AG09309 (cell line): ENCODE results near the gene MXD1.
A peak's percentile ranks its signal among the peaks of the same experiment; 100 is the strongest.

Experiments used
- DNase-seq: peaks from one replicate; pipeline ENCODE4 v3.0.0-alpha.2; 2010; ENCODE audit warnings: low read depth
- H3K4me3 ChIP-seq: 2 replicates; pipeline ENCODE4 v1.5.1; 2011; ENCODE audit warnings: mild to moderate bottlenecking, low read depth, low read length, moderate library complexity; ENCODE audit not compliant: control insufficient read depth
- TF ChIP-seq, protein P1 (sequence below): IDR thresholded peaks from 2 replicates; pipeline ENCODE4 v1.5.1; 2011; ENCODE audit warnings: mild to moderate bottlenecking, low read depth, low read length, inconsistent platforms; ENCODE audit not compliant: insufficient read depth, control insufficient read depth; ENCODE audit errors: missing control alignments

MXD1 gene

DNA sequence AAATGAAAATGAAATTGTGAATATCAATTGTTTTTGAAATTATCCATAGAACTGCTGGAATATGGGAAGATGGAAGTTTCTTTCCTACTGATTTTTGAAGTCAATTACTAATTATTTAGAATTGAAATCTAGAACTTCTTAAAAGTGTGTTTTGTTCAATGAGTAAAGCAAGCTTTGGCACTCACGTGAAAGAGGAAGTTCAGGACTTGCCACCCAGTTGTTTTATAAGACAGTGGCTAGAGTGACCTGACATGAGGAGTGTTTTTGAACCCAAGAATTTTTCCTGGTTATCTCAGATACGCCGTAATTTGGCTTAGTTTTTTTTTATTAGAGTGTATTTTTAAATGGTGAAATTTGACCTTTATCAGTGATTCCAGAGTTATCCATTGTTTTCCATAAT lies 3.5 kb downstream of the MXD1 start:
- H3K4me3 ChIP-seq: no peak overlapping the region
- DNase-seq: no peak
- TF ChIP-seq, protein P1, sequence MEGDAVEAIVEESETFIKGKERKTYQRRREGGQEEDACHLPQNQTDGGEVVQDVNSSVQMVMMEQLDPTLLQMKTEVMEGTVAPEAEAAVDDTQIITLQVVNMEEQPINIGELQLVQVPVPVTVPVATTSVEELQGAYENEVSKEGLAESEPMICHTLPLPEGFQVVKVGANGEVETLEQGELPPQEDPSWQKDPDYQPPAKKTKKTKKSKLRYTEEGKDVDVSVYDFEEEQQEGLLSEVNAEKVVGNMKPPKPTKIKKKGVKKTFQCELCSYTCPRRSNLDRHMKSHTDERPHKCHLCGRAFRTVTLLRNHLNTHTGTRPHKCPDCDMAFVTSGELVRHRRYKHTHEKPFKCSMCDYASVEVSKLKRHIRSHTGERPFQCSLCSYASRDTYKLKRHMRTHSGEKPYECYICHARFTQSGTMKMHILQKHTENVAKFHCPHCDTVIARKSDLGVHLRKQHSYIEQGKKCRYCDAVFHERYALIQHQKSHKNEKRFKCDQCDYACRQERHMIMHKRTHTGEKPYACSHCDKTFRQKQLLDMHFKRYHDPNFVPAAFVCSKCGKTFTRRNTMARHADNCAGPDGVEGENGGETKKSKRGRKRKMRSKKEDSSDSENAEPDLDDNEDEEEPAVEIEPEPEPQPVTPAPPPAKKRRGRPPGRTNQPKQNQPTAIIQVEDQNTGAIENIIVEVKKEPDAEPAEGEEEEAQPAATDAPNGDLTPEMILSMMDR: no peak

DNA sequence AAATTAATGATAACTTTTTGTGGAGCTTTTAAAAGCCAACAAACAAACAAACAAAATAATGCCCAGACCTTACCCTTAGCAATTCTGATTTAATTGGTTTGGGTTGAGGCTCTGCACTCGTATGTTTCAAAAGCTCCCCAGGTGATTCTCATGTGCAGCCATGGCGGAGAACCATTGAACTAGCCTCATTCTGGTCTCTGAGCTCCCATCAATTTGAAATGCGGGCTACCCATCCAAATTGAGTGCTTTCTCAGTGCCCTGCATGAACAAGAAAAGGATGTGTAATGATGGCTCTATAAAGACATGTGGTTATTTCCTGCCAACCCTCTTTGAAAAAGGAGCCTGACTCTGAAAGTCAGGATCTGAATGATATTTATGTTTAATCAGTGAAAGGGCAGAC lies 8.2 kb downstream of the MXD1 start:
- H3K4me3 ChIP-seq: no peak overlapping the region
- DNase-seq: no peak
- TF ChIP-seq, protein P1: no peak

DNA sequence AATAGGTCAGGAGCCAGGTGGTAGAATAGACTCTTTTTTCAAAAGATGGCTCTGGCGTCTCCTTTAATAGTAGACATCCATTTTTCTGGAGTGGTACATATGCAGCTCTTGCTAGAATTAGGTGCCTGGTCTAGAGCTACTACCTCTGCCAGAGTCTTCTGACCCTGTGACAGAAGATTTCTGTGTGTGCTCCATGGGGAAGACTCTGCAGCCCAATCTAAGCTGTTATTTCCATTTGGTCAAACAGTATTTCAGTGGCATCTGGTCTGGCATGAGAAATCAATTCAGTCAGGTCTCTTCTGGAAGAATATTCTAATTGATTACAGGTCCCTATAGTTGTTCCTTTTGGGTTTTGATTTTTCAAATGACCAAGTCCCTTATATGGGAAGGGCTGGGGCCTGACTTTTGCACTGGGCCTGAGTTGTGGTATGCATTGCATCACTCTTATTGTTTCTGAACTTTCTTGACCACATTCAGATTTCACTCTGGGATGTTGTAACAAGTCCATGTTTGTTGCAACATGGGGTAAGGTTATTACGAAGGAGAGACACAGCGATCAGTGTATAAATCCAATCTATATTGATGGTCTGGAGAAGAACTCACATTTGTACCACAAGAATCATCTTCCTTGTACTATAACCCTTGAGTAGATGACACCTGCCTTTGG lies 12.1 kb downstream of the MXD1 start:
- peak; percentile 54 for DNase-seq
- TF ChIP-seq, protein P1: no peak
- H3K4me3 ChIP-seq: no peak overlapping the region

DNA sequence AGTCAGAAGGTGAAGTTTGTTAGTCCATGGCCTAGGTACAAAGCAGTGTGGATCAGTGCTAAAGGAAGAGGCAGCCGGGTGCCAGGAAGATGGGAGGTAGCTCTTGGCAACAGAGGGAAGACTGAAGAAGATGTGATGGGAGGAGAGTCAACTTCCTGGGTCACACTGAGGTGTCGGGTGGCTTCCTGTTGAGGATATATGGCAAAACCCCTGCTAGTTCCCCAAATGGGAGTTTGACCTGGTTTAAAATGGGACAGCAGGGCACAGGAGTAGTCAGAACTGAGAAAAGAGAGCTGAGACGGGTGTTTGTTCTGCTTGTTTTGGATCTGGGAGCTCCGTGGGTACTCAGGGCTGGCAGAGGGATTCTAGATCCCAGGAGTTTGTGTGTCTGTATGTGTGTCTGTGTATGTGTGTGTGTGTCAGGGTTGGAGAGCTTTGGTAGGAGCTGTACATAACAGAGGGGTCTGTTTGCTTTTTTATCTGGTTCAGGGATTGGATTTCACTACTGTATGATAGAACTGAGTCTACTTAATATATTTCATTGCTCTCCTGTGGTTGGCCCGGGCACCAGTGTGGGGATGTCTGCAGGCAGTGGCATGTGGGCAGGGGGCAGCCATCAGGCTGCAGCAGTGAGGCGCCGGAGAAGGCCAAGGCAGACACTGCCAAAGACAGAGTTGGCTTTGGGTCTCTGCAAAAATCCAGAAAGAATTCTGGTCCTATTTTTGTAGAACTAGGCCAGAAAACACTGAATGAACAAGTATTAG lies 17.1 kb downstream of the MXD1 start:
- no peak for DNase-seq
- TF ChIP-seq, protein P1: no peak
- no peak overlapping the region for H3K4me3 ChIP-seq

DNA sequence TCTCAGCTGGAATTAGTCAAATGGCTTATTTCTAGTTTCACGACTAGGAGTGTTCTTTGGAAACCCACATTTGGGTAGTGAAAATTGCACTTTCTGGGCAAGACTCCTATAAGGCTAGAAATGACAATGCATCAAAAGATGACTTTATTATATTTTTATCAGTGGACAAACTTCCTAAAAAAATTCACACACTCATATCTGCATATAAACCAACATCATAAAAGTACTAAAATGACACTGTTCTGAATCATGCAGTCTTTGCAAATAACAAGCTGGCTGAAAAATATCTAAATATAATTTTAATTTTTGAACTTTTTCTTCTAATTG lies 17.6 kb downstream of the MXD1 start:
- DNase-seq: no peak
- TF ChIP-seq, protein P1: no peak
- H3K4me3 ChIP-seq: no peak overlapping the region

DNA sequence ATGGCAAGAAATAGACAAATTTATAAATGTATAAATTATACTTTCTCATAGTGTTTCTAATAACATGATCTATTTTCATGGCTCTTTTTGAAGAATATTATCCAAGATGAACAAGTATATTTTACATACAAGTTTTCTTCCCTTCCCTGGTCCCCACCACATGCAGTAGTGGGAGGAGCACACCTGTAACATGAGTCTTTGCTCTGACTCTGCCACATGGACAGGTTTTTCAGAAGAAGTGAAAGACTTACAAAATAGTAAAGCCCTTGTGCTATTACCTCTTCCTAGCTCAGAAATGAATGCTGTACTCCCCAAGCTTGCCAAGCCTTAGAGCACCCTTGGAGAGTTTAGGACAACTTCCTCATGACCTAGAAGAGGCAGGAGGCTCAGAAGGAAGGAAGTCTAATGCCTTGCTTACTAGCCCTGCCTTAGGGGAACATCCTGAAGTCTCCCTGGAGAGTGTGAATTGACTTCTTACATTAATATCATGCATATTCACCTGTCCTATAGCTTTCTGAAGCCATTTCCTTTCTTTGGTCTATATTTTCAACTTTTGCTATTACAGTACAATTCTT lies 18.4 kb downstream of the MXD1 start:
- DNase-seq: no peak
- no peak overlapping the region for H3K4me3 ChIP-seq
- TF ChIP-seq, protein P1: no peak
